ENCODE data around the gene EFHC1. TPM values are rescaled to one million over a fixed set of nuclear protein-coding genes. Genes with fewer than 3 reads are reported as not detected.

The EFHC1 gene, protein sequence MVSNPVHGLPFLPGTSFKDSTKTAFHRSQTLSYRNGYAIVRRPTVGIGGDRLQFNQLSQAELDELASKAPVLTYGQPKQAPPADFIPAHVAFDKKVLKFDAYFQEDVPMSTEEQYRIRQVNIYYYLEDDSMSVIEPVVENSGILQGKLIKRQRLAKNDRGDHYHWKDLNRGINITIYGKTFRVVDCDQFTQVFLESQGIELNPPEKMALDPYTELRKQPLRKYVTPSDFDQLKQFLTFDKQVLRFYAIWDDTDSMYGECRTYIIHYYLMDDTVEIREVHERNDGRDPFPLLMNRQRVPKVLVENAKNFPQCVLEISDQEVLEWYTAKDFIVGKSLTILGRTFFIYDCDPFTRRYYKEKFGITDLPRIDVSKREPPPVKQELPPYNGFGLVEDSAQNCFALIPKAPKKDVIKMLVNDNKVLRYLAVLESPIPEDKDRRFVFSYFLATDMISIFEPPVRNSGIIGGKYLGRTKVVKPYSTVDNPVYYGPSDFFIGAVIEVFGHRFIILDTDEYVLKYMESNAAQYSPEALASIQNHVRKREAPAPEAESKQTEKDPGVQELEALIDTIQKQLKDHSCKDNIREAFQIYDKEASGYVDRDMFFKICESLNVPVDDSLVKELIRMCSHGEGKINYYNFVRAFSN
- total RNA-seq = 10 to 100 TPM; 11.5 to 17.4 TPM

DNA sequence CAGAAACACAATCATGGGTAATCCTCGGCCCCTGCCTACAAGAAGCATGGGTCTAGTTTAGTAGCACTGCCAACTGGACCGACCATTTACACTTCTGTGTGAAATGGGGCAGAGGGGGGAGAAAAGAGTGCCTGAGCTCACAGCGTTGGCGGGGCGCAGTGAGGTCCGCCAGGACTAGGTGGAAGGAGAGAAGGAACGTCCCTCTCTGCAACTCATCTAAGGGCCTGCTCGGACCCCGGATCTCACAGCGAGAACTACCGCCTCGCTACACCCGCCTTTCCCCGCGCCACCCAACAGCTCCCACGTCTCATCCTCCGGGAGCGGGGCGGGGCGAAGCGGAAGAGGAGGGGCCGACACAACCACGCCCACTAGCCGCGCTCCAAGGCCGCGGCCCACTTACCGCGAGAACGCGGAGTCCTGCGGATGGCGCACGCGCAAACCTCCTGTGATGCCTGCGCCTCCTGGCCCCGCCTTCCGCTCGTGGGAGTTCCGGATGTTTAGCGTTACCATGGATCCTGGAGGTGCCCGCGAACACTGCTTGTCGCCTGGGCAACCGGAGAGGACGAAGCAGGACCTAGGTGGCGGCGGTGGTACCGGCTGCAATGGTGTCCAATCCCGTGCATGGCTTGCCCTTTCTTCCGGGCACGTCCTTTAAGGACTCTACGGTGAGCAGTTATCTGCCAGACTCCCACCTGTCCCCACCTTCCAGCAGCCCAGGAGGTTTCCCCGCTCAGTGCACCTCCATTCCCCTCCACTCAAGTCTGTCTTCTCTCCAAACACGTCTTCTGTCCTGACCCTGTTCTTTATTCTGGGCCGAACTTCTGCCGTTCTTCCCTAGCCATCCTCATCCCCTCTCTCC, at the start of gene EFHC1:
TSS of gene EFHC1 (plus strand) at position 534 of the 859 bp plus-strand sequence. CDS start at position 603, 69 bp downstream.
- intact Hi-C loops (cut with DNase I) = loop anchor here (10.0 kb wide), 1 partner anchor 175 kb away; no protein-coding TSS in a partner anchor
- Histone ChIP-seq H3K4me3 (peak within 1 kb of the TSS; percentile 18 to 45), H3K9me3 (no peaks in the 10 kb centered on the region), H3K4me1 (peaks cover 15% of the 10 kb centered on the region), H3K27ac (peak within 1 kb of the TSS; percentile 44 to 80 (median 73)), H3K36me3 (replicated peaks in 1 of 2; ENCODE audit: insufficient read depth in 1 of 2, low read depth in 2 of 2) (no peaks in the 10 kb centered on the region), H3K27me3 (no peaks in the 10 kb centered on the region)
- ATAC-seq (peak; percentile 99), DNase-seq (peak; percentile 99 to 100 (median 100))
- 0 to 1% methylated on average over 32 to 56 of the region's 57 CpGs for WGBS, 2 donors
- TF ChIP-seq POLR2A (IDR thresholded peaks at IDR 0.05) = peak; percentile 46 to 82 (median 78)
- TF ChIP-seq, protein P1, sequence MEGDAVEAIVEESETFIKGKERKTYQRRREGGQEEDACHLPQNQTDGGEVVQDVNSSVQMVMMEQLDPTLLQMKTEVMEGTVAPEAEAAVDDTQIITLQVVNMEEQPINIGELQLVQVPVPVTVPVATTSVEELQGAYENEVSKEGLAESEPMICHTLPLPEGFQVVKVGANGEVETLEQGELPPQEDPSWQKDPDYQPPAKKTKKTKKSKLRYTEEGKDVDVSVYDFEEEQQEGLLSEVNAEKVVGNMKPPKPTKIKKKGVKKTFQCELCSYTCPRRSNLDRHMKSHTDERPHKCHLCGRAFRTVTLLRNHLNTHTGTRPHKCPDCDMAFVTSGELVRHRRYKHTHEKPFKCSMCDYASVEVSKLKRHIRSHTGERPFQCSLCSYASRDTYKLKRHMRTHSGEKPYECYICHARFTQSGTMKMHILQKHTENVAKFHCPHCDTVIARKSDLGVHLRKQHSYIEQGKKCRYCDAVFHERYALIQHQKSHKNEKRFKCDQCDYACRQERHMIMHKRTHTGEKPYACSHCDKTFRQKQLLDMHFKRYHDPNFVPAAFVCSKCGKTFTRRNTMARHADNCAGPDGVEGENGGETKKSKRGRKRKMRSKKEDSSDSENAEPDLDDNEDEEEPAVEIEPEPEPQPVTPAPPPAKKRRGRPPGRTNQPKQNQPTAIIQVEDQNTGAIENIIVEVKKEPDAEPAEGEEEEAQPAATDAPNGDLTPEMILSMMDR (IDR thresholded peaks at IDR 0.05) = no peak

DNA sequence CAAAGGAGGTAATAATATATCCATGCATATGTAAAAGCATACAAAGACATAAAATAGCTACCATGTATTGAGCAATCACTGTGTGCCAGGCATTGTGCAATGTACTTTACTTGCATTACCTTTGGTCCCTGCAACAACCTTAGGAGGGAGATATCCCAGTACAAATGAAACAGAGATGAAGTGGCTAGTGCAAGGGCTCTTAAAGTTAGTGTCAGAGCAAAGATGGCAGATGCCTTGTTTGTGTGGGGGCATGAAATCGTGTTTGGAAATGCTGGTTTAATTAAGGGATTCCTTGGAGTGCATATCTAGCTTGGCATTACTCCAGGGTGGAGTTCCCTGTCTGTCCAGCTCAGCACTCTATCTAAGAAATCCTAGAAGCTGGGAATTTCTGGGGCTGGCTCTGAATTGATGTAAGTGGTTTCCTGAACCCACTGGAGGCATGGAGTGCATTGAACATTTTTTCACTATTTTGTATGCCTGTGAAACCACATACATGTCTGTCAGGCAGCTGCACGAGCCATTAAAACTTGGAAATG, 48.4 kb upstream of the EFHC1 start:
- TF ChIP-seq, protein P1 (IDR thresholded peaks at IDR 0.05) = no peak
- no peak for TF ChIP-seq POLR2A (IDR thresholded peaks at IDR 0.05)
- intact Hi-C loops (cut with DNase I) = no loop called here
- H3K4me1 ChIP-seq = peaks cover 8% of the 10 kb centered on the region
- H3K4me3 ChIP-seq = no peak overlapping the region
- H3K36me3 ChIP-seq (replicated peaks in 1 of 2; ENCODE audit: insufficient read depth in 1 of 2, low read depth in 2 of 2) = no peaks in the 10 kb centered on the region
- H3K9me3 ChIP-seq = no peaks in the 10 kb centered on the region
- ATAC-seq (no peak), DNase-seq (no peak)
- no peaks in the 10 kb centered on the region for H3K27me3 ChIP-seq
- no peak overlapping the region for H3K27ac ChIP-seq
- whole genome bisulfite sequencing, 2 donors = 43 to 55% methylated on average over 2 of the region's 2 CpGs

DNA sequence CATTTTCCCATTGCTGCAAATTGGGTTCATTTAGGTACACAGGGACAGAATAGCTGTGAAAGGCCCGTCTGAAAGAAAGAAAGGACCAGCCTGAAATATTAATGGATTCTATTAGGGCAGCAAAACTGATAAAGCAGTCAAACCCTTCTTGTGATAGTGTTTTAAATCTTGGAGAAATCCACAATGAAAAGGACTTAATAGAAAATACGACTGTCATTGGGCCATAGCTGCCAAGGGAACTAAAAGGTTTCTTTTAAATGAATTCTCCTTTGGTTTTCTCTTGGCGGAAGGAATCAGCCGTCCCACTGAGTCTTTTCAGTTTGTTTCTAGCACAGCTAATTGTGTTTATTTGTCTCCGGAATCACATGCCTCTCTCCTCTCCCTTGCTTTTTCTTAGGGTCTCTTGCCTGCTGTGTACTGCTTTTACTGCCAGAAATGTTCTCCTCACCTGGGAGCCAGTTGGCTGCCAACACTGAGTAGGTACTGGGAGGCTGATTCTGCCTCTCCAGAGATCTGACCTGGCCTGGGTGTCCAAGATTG, 46.9 kb upstream of the EFHC1 start:
- DNase-seq (no peak), ATAC-seq (no peak)
- Histone ChIP-seq H3K9me3 (no peaks in the 10 kb centered on the region), H3K4me3 (no peak overlapping the region), H3K27me3 (no peaks in the 10 kb centered on the region), H3K36me3 (replicated peaks in 1 of 2; ENCODE audit: insufficient read depth in 1 of 2, low read depth in 2 of 2) (no peaks in the 10 kb centered on the region), H3K27ac (no peak overlapping the region), H3K4me1 (peaks cover under 1% of the 10 kb centered on the region)
- WGBS, 2 donors = 83 to 86% methylated on average over 5 of the region's 5 CpGs
- TF ChIP-seq, protein P1 (IDR thresholded peaks at IDR 0.05) = no peak
- no peak for TF ChIP-seq POLR2A (IDR thresholded peaks at IDR 0.05)
- intact Hi-C loops (cut with DNase I) = no loop called here

DNA sequence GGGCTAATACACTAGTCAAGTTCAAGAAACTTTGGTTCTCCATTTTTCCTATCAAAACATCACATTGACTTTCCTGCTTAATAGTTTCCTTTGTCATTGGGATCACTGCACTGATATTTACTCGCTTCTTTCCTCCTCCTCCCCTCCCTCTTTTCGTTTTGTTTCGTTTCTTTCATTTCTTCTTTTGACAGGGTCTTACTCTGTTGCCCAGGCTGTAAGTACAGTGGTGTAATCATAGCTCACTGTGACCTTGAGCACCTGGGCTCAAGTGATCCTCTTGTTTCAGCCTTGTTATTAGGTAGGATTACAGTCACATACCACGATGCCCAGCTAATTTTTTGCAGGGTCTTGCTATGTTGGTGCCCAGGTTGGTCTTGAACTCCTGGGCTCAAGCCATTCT, 45.9 kb upstream of the EFHC1 start:
- Histone ChIP-seq H3K4me3 (no peak overlapping the region), H3K27me3 (no peaks in the 10 kb centered on the region), H3K36me3 (replicated peaks in 1 of 2; ENCODE audit: insufficient read depth in 1 of 2, low read depth in 2 of 2) (no peaks in the 10 kb centered on the region), H3K27ac (no peak overlapping the region), H3K9me3 (no peaks in the 10 kb centered on the region), H3K4me1 (no peaks in the 10 kb centered on the region)
- ATAC-seq (no peak), DNase-seq (no peak)
- TF ChIP-seq, protein P1 (IDR thresholded peaks at IDR 0.05) = no peak
- intact Hi-C loops (cut with DNase I) = no loop called here
- WGBS, 2 donors = 80 to 82% methylated on average over 4 of the region's 4 CpGs
